GM19438 (cell line): ENCODE data around the gene DLGAP3.

Experiments used
- ATAC-seq: cut with Tn5 transposase; IDR thresholded peaks from one replicate; pipeline ENCODE4 v1.9.1; 2021; ENCODE audit warnings: low read depth; ENCODE audit not compliant: unreplicated experiment

Gene DLGAP3

DNA sequence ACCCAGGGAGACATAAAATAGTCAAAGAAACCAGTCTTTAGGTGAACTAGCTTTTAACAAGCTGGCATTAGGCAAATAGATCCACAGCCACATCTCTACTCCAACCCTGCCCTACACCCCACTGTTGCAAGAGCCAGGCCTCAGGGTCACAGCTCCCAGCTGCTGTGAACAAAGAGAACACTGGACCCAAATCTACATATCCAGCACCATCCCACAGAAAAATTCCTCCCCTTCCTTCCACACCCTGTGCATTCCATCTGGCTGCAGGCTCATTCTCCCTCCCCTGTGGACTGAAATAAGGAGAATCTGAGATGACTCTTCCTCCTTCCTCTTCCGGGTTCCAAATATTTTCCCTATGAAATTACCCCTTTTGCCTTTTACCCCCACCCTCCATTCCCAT lies 23.2 kb downstream of the DLGAP3 start:
- ATAC-seq: no peak

DNA sequence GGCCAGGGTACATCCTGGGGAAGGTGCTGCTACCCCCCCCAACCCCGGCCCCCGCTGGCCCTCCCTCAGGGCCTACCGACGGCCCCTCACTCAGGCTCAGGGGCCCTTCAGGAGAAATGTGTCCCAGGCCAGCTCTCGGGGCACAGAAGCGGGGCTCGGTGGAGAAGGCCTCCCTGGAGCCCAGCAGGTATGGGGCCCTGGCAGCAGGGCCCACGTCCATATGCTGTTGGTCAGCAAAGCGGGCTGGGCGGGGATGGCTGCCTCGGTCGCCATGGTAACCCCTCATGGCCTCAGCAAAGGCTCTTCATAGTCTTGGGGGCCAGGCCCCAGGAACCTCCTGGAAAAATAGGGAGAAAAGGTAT lies 24.4 kb downstream of the DLGAP3 start:
- no peak for ATAC-seq

DNA sequence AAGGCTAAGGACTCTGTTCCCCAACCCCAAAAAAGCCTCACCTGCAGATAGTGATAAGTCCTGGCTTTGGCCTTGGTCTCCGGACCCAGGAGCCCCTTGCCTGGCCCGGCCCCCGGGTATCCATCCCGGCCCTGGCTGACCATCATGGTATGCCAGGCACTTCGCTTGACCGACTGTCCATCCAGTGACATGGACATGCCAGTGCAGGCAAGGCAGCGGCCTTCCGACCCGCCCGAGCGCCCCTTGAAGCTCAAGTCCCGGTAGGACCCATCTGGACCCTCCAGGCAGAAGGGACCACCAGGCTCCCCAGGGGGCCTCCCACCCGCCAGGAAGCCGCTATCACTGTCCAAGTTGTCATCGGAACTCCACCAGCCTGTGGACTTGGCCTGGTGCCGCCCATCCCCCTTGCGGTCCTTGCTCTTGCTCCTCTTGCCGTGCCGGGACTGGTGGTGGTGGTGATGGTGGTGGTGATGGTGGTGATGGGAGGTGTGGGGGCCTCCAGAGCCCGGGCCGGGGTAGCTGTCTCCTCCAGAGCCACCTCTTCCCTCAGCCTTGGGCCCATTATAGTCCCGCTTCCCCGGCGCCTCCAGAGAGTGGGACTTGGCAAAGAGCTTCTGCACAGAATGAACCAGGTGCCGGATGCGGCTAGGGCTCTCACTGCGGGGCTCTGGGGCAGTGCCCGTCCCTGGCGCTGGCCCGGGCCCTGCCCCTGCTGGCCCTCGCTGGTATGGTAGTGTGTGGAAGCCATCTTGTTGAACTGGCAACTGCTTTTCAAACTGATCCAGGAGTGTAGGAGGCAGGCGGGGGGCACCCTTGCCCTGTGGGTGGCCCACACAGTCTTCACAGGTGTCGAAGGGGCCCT lies 25.0 kb downstream of the DLGAP3 start:
- ATAC-seq: no peak

DNA sequence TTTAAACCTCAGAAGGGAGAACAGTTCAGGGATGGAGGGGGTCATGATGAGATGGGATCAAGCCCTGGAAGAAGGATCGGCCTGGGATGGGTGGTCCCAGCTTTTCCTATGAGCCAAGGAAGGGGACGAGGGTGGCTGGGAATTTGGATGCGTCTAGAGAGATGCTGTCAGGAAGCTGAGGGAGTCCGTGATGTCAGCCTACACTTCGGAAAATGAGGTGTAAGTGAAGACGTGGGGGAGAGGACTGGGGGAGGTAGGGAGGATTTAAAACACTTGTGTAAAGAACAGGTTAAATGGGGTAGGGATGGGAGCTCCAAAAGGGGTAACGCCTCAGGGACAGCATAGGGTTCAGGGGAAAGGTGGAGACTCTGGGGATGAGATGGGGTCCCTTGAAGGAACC lies 27.5 kb downstream of the DLGAP3 start:
- no peak for ATAC-seq

DNA sequence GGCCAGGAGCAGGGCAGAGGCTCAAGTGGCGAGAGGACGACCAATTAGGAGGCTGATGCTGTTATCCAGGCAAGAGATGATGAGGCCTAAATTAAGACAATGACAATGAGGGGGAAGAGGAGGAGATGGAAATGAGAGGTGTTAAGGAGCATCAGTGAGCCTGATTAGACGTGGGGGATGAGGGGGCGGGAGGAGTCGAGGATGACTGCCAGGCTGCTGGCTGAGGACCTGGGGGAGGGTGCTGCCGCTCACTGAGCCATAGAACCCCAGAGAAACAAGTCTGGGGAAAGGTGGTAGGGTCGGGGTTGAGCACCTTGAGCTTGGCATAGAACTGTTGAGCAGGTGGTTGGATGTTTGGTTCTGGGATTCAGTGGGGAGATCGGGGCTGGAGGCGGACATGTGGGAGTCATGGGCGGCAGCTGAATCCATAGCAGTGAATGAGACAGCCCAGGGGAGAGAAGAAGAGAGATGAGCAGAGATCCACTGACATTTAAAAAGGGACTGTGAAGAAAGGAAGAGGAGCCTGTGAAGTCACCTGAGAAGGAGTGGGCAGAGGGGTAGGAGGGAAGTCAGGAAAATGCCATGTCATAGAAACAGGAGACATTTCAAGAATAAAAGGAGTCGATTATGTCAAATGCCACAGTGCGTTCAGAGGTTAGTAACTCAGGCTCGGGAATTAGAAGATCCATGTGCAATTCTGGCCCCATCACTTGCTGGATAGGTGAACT lies 28.5 kb downstream of the DLGAP3 start:
- no peak for ATAC-seq

DNA sequence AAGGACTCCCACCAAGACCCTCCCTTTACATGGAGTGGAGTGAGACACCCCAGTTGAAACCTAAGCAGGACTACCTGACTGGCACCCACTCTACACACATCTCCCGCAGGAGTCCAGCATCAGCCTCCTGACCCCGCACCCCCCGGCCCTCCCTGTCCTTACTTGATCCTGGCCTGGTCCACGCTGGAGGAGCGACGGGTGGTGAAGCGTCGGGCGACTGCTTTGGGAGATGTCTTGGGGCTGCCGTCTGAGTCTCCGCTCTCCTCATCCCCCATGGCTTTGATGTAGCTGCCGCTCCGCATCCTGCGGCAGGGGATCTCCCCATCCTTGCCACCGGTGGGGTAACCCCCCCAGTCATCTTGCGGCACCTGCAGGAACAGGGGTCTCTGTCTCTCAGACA lies 29.5 kb downstream of the DLGAP3 start:
- ATAC-seq: no peak

DNA sequence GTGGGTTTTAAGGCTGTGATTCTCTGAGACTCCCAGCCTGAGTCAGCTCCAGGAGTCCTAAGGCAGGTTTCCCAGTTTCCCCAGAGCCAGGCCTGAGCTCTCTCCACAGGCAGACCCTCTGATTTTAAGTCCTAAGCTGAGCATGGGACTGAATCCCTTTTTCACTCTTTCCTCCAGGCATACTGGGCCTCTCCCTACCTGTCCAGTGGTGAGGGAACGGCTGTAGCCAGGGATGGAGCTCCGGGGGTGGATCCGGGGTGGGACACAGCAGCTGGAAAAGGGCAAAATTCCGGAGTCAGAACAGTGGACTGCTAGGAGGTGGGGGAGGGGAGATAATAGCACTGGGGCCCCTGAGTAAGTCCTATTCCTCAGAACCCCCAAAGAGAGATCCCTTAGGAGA lies 30.0 kb downstream of the DLGAP3 start:
- ATAC-seq: no peak

DNA sequence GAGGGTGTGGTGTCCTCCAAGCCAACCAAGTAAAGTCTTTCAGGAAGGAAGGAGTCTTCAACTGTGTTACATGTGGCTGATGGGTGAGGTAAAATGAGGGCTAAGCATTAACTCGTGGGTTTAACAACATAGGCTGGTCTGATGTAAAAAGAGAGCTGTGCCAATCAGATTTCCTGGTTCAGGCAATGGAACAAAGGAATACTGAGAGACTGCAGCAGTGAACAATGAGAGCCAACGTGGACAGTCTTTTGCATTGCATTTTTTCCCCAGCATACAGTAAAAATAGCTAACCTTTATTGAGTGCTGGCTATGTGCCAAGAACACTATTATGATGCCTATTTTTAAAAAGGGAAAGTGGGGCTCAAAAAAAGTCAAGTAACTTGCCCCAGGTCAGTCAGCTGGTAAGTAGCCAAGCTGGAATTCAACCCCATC lies 31.1 kb downstream of the DLGAP3 start:
- no peak for ATAC-seq

DNA sequence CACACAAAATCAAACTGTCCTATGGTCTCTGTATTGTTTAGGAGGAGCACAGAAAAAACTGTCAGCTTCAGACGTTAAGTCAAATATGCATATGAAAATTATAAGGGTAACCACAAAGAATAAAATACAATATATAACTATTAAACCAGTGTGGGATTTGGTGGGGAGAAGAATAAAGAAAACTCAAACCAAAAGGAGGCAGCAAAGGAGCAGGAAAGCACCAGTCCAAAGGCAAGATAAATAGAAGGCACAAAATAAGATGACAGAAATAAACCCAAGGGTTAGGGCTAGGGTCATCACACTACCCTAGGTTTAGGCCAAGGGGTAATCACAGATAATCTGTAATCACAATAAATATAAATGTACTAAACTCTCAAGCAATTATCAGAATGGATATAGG lies 32.8 kb downstream of the DLGAP3 start:
- ATAC-seq: no peak

DNA sequence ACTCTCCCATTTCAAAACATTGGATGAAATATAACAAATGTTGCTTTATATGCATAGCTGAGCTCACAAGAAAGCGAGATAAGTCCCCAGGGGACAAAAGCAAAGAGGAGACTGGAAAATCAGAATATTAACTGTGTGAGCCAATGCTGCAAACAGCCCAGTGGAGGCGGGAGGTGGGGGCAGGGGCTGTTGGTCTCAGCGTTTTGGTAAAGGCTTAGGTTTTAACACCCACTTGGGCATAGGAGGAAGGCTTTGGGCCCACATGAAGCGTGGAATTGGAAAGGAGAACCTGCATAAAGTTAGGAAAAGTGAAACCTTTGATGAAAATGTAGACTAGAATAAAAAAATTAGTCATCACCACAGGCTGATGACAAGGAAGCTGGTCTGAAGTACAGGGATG lies 39.7 kb downstream of the DLGAP3 start:
- ATAC-seq: no peak

DNA sequence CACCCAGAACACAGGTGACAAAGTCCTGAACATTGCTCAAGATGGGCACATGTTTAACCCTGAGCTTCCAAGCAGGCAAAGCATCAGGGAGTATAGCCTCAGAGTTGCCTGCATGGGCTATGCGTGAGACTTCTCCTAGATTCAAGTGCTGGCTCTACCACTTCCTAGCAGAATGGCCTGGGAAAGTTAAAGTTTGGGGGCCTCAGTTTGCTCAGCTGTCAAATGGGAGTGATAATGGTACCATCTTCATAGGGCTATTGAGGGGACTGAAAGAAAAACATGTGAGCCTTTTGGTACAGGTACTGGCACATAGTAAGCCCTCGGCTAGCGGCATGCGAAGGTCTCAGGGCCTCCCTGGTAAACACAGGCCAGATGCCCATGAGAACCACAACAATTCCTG lies 41.9 kb downstream of the DLGAP3 start:
- ATAC-seq: no peak

DNA sequence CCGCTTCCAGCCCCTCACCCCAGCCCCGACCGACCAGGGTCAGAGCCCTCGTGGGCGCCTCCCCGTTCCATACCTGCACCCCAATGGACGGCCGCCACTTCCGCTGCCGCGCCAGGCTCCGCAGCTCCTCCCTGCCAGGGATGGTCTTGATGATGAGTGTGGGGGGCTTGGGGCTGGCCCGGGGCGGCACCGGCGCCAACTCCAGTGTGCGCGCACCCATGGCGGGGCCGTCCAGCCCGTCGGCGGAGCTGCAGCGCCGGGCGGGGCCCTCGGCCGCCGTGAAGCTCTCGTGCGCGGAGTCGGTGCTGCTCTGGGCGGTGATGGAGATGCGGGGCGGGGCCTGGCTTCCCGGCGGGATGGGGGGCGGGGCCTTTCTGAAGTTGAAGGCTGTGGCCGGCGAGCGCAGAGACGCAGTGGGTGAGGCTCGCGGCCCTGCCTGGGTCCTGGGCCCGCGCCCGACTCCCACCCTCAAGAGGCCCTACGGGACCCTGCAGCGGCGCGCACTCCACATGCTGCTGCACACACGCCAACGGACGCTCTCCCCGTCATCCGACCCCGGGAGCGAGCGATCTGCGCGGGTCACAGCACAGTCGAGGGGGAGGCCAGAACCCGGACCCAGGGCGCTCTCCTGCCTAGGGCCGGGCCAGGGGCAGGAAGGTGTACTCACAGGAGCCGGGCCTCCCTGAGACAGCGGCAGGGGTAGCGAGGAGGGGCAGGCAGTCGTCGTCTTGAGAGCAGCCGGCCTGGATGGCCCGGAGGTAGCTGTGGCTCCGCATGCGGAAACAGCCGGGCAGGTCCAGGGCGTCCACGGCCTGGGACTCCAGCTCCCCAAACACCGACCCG lies 43.8 kb downstream of the DLGAP3 start:
- no peak for ATAC-seq

DNA sequence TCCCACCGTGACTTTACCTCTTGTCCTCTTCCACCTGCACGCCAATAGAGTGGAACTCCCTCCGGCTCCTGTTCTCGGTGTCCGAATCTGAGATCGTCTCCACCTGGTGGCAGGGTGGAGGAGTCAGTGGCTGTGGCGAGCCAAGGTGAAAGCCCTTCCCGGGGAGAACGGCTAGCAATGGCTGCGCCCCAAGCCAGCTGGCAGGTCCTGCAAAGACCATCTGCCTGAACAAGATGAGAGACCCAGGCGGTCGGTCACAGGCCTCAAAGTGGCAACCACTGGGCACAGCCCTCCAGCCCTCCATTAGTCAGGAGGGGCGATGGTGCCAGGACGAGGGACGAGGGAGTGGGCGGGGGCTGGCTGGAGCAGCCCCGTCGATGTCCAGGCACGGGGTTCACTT lies 44.5 kb downstream of the DLGAP3 start:
- ATAC-seq: no peak

DNA sequence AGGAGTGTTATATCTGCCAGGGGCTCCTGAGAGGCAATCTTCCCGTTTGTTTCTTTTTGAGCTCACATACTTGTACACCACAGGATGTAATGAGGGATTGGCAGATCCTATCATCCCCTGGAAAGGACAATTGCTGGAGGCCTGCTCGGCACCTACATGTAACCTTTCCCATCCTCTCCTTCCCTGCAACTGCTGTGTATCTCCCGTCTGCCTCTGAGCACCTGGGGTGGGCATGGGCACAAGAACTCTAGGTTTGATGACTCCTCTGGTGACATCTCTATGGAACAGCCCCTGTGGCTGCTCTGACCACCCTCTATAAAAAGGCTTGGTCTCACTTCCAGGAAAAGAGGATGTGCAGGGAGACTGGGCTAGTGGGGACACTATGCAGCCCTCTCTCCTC lies 44.9 kb downstream of the DLGAP3 start:
- no peak for ATAC-seq

DNA sequence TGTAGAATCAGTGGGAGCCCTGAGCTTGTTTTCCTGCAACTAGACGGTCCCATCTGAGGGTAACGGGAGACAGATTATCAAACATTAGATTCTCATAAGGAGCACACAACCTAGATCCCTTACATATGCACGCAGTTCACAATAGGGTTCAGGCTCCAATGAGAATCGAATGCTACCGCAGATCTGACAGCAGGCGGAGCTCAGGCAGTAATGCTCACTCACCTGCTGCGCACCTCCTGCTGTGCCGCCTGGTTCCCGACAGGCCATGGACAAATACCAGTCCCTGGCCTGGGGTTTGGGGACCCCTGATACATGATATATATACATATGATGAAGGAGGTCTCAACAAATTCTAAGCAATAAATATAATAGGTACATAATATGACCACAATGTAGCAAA lies 50.2 kb downstream of the DLGAP3 start:
- no peak for ATAC-seq

DNA sequence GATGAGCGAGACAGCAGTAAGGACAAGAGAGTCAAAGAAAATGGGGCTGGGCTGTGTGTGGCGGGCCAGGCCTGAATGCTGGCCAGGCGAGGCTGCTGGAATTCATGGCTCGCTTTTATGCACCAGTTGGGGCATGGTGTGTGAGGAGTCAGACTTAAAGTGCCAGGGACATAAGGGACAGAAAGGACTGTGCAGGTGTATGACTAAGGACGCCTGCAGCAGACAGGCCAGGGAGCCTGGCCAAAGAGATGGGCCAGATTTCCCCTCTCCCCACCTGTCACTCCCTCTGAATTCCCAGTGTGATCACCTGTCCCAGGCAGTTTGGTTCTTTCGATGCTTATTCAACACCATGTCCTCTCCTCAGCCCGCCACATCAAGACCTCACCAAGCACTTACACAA lies 53.0 kb downstream of the DLGAP3 start:
- no peak for ATAC-seq

DNA sequence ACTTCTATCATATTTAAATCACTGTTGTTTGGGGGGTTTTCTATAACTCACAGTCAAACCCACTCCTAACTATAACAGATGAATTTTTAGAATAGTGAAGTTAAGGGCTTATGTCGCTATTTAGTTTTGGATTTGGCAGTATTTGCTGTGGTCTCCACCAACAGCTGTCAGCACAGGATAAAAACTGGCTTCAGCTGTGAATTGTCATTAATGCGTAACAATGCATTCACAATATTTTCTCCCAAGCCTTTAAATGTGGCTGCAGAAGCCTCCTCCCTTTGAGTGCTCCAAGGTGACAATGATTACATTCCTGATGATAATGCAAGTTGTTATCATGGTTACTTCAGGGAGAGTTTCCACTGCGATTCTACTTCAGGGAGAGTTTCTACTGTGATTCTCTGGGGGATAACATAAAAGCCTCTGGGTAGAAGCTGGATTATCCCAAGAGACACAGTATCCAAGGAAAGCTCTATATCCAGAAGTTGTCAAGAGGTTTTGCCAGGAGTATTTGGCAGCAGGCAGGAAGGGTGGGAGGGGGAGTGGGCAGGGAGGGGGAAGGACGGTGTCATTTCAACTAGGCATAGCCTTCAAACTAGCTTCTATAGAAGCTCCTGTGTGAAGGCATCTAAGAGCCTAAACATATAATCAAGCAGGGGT lies 55.0 kb downstream of the DLGAP3 start:
- no peak for ATAC-seq

DNA sequence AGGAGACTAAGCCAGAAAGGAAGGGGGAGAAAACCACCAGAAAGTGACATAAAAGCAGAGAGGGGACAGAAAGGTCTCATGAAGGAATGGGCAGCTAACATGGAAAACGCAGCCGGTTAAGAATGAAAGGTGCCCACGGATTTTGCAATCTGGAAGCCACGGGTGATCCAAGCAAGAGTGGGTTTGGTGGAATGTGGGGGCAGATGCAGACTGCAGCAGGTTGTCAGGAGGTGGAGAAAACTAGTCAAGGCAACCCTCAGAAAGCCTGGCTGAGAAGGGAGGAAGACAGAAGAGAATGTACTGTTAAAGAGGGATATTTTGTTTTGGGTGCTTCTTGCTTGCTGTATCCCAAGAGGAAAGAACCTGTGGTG lies 57.3 kb downstream of the DLGAP3 start:
- no peak for ATAC-seq

DNA sequence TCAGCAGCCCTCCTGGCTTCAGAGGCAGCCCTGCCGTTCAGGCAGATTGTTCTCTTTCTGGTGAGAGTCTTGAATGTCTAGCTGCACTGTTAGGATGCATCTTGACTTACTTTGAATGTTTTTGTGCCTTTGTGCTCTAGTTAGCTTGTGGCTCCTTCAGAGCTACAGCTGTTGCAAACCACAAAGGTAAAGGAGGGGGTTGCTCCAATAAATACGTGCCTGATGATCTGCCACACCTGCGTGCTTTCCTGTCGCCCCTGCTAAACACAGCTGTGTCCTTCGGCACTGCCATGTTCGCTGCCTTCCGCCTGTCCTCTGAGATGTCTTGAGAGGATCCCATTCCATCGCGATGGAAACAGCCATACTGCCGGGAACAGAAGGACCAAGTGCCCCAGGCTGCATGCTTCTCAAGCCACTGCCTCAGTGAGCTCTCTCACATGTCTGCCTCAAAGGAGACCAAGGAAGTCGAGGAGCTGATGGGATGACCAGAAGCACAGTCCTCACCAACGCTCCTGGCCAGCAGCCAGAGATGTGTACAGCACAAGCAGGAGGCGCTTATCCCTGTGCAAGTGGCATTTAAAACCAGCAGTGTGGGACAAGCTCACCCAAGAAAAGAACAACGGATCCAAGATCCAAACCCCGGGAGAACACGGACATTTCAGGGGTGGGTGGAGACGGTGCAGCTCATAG lies 57.9 kb downstream of the DLGAP3 start:
- no peak for ATAC-seq

DNA sequence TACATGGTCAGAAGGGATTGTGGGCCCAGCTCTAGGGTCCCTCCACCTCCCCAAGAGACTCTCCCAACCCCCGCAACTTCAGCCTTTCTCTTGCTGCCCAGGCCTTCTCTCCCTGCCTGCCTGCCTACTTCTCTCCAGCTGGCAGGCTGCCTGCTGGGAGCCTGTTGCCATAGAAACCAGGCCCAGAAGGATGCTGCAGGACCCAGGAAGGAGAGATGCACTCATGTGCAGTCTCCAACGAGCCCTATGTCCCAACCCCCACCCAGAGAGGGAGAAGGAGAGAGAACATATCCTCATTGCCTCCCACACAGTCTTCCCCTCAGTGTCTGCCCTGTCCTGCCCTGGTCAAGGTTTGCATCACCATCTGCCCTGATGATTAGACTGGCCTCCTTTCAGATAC lies 59.1 kb downstream of the DLGAP3 start:
- no peak for ATAC-seq
